Measurements from ENCODE around the gene FOXF1.

FOXF1 gene

GRCh38 chr16:86512860-86513470 lies 2.6 kb downstream of the FOXF1 start:
- no peak for TF ChIP-seq CTCF (IDR thresholded peaks at IDR 0.05)
- Mint-ChIP-seq H3K36me3 (ENCODE audit: low read depth) (no peaks in the 10 kb centered on the region), H3K27me3 (ENCODE audit: low read depth, poor library complexity) (peaks cover 95% of the 10 kb centered on the region), H3K4me3 (no peak overlapping the region), H3K27ac (no peak overlapping the region), H3K9me3 (no peaks in the 10 kb centered on the region), H3K4me1 (peaks cover 35% of the 10 kb centered on the region)
- DNase-seq = no peak

GRCh38 chr16:86513471-86514277 lies 3.3 kb downstream of the FOXF1 start:
- H3K27me3 Mint-ChIP-seq (ENCODE audit: low read depth, poor library complexity) = peaks cover 95% of the 10 kb centered on the region
- no peak overlapping the region for H3K27ac Mint-ChIP-seq
- no peaks in the 10 kb centered on the region for H3K9me3 Mint-ChIP-seq
- peak overlapping the region; percentile 60 for H3K4me3 Mint-ChIP-seq
- H3K36me3 Mint-ChIP-seq (ENCODE audit: low read depth) = no peaks in the 10 kb centered on the region
- H3K4me1 Mint-ChIP-seq = peaks cover 34% of the 10 kb centered on the region
- no peak for DNase-seq
- TF ChIP-seq CTCF (IDR thresholded peaks at IDR 0.05) = no peak

- no peak for TF ChIP-seq CTCF (IDR thresholded peaks at IDR 0.05)
- Mint-ChIP-seq H3K4me3 (peak overlapping the region; percentile 16), H3K36me3 (ENCODE audit: low read depth) (no peaks in the 10 kb centered on the region), H3K27me3 (ENCODE audit: low read depth, poor library complexity) (peaks cover 93% of the 10 kb centered on the region), H3K4me1 (peaks cover 30% of the 10 kb centered on the region), H3K27ac (no peak overlapping the region), H3K9me3 (no peaks in the 10 kb centered on the region)
- no peak for DNase-seq
Measured at GRCh38 chr16:86514481-86515376, 4.4 kb downstream of the FOXF1 start.

- Mint-ChIP-seq H3K27me3 (ENCODE audit: low read depth, poor library complexity) (peaks cover 97% of the 10 kb centered on the region), H3K9me3 (no peaks in the 10 kb centered on the region), H3K27ac (no peak overlapping the region), H3K4me1 (peaks cover 30% of the 10 kb centered on the region), H3K36me3 (ENCODE audit: low read depth) (no peaks in the 10 kb centered on the region), H3K4me3 (no peak overlapping the region)
- no peak for TF ChIP-seq CTCF (IDR thresholded peaks at IDR 0.05)
- DNase-seq = no peak
Measured at GRCh38 chr16:86515413-86515776, 5.1 kb downstream of the FOXF1 start.

GRCh38 chr16:86515777-86516622 lies 5.7 kb downstream of the FOXF1 start:
- DNase-seq = no peak
- Mint-ChIP-seq H3K9me3 (no peaks in the 10 kb centered on the region), H3K27me3 (ENCODE audit: low read depth, poor library complexity) (peaks cover 95% of the 10 kb centered on the region), H3K27ac (no peak overlapping the region), H3K36me3 (ENCODE audit: low read depth) (no peaks in the 10 kb centered on the region), H3K4me1 (peaks cover 31% of the 10 kb centered on the region), H3K4me3 (peak overlapping the region; percentile 66)
- TF ChIP-seq CTCF (IDR thresholded peaks at IDR 0.05) = no peak
